Tibial artery (tissue), 4 donors: ENCODE results near the gene FSD2.
"Not testable (repeated sequence)": the region's sequence is repeated elsewhere in the genome, so short reads cannot be mapped to it uniquely, and the experiment has no call there.

Experiments used
- DNase-seq, 2 donors: peaks; one replicate each; pipeline ENCODE4 v3.0.0-alpha.2; 2019
- H3K27ac ChIP-seq, 2 donors: fragments of 200-600 bp; sonication (generic) in 1 of 2; 1 replicate in 1 of 2; 2 replicates in 1 of 2; pipeline ENCODE4 v1.5.1; 2018 to 2019; ENCODE audit warnings: mild to moderate bottlenecking in 1 of 2
- H3K27me3 ChIP-seq, 2 donors: fragments of 200-600 bp; sonication (generic) in 1 of 2; one replicate each; pipeline versions ENCODE4 v1.5.1 to v1.6.0; 2016 to 2019
- H3K36me3 ChIP-seq, 3 donors: fragments of 200-600 bp; sonication (generic) in 2 of 3; one replicate each; pipeline ENCODE4 v1.5.1; 2016 to 2019; ENCODE audit warnings: mild to moderate bottlenecking in 2 of 3
- H3K4me1 ChIP-seq, 4 donors: fragments of 200-600 bp; sonication (generic) in 2 of 4; 1 replicate in 3 of 4; 2 replicates in 1 of 4; pipeline ENCODE4 v1.5.1; 2016 to 2019
- H3K4me3 ChIP-seq, 2 donors: fragments of 200-600 bp; sonication (generic) in 1 of 2; 1 replicate in 1 of 2; 2 replicates in 1 of 2; pipeline ENCODE4 v1.5.1; 2018 to 2019; ENCODE audit warnings: mild to moderate bottlenecking in 2 of 2
- H3K9me3 ChIP-seq, 3 donors: fragments of 200-600 bp; sonication (generic) in 1 of 3; one replicate each; pipeline ENCODE4 v1.5.1; 2016 to 2019
- intact Hi-C: fragments of 100-400 bp; cut with DNase I; formaldehyde crosslinking; loops from one replicate; pipeline ENCODE4 v1.15.0; 2023; ENCODE audit warnings: low total_unique reads
- TF ChIP-seq, protein P1 (sequence below), 2 experiments: fragments of 200-600 bp in 1 of 2; fragments of 450-650 bp in 1 of 2; IDR thresholded peaks; one replicate each; pipeline ENCODE4 v1.5.1; 2017 to 2019; ENCODE audit warnings: antibody characterized with exemption in 2 of 2, mild to moderate bottlenecking in 1 of 2, moderate library complexity in 1 of 2

Gene FSD2

DNA sequence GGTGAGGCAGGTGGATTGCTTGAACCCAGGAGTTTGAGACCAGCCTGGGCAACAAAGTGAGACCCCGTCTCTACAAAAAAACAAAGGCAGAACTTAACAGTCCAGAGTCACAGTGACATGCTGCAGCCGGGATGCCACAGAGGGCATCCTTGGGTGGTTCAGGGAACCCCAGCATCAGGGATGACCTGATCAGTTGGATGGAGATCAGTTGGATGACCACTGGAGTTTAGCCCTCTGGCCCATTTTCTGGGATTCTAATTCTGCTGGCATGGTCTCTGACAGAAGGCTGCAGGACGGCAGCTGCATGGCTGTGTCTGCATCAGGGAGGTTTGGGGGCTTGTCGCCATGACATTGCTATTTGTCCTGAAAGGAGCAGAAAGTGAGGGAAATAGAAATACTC is 23.4 kb upstream of the FSD2 start:
- H3K9me3 ChIP-seq, result no peaks in the 10 kb centered on the region
- H3K27me3 ChIP-seq, result no peaks in the 10 kb centered on the region
- TF ChIP-seq, protein P1, sequence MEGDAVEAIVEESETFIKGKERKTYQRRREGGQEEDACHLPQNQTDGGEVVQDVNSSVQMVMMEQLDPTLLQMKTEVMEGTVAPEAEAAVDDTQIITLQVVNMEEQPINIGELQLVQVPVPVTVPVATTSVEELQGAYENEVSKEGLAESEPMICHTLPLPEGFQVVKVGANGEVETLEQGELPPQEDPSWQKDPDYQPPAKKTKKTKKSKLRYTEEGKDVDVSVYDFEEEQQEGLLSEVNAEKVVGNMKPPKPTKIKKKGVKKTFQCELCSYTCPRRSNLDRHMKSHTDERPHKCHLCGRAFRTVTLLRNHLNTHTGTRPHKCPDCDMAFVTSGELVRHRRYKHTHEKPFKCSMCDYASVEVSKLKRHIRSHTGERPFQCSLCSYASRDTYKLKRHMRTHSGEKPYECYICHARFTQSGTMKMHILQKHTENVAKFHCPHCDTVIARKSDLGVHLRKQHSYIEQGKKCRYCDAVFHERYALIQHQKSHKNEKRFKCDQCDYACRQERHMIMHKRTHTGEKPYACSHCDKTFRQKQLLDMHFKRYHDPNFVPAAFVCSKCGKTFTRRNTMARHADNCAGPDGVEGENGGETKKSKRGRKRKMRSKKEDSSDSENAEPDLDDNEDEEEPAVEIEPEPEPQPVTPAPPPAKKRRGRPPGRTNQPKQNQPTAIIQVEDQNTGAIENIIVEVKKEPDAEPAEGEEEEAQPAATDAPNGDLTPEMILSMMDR (IDR thresholded peaks at IDR 0.05), result no peak
- no peak overlapping the region for H3K4me3 ChIP-seq
- intact Hi-C loops, result no loop called here
- H3K36me3 ChIP-seq, result peaks cover 94 to 96% (median 95%) of the 10 kb centered on the region in 3 donors
- no peak for DNase-seq
- H3K4me1 ChIP-seq, result peaks cover 0 to 11% (median 4%) of the 10 kb centered on the region in 4 donors
- H3K27ac ChIP-seq, result no peak overlapping the region

- intact Hi-C loops, result no loop called here
- Histone ChIP-seq H3K4me3 (no peak overlapping the region), H3K9me3 (no peaks in the 10 kb centered on the region), H3K4me1 (peaks cover 0 to 11% (median 4%) of the 10 kb centered on the region in 4 donors), H3K27ac (no peak overlapping the region), H3K27me3 (no peaks in the 10 kb centered on the region), H3K36me3 (peaks cover 94 to 96% (median 94%) of the 10 kb centered on the region in 3 donors)
- no peak for DNase-seq
- TF ChIP-seq, protein P1 (IDR thresholded peaks at IDR 0.05), result no peak
Measured at GRCh38 chr15:82828075-82828474, 22.2 kb upstream of the FSD2 start.

GRCh38 chr15:82823049-82823448 is 17.2 kb upstream of the FSD2 start:
- intact Hi-C loops, result no loop called here

DNA sequence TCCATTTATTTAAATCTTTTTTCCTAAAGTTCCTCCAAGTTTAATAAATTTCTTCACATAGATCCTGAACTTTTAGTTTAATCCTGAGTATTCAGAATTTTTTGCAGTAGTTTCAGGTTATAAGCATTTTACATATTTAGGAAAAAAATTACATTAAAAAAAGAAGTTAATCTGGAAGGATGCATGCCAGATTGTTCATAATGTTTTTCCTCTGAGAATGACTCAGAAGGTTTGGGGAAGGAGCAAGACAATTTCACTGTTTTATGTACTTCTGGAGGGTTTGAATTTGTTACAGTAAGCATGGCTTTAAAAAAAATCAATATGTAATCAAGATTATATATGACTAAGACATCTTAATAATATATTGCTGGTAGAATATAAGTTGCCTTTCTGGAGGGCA is 16.0 kb upstream of the FSD2 start:
- H3K9me3 ChIP-seq, H3K27ac ChIP-seq, H3K27me3 ChIP-seq, H3K4me3 ChIP-seq, DNase-seq, intact Hi-C loops, H3K4me1 ChIP-seq: not testable (repeated sequence)
- H3K36me3 ChIP-seq, result peaks cover 87 to 89% (median 89%) of the 10 kb centered on the region in 3 donors

More at GRCh38 chr15:82823049-82823448, 17.2 kb upstream of the FSD2 start:
- no peak overlapping the region for H3K4me3 ChIP-seq
- TF ChIP-seq, protein P1 (IDR thresholded peaks at IDR 0.05), result no peak
- no peak for DNase-seq
- no peaks in the 10 kb centered on the region for H3K9me3 ChIP-seq
- H3K36me3 ChIP-seq, result peaks cover 87 to 89% (median 89%) of the 10 kb centered on the region in 3 donors
- no peaks in the 10 kb centered on the region for H3K4me1 ChIP-seq
- no peaks in the 10 kb centered on the region for H3K27me3 ChIP-seq
- no peak overlapping the region for H3K27ac ChIP-seq

GRCh38 chr15:82821396-82821795 is 15.5 kb upstream of the FSD2 start:
- not testable (repeated sequence) for H3K9me3 ChIP-seq

GRCh38 chr15:82820128-82820527 is 14.3 kb upstream of the FSD2 start:
- Histone ChIP-seq H3K4me1 (no peaks in the 10 kb centered on the region), H3K4me3 (no peak overlapping the region), H3K27me3 (no peaks in the 10 kb centered on the region), H3K9me3 (no peaks in the 10 kb centered on the region), H3K27ac (no peak overlapping the region), H3K36me3 (peaks cover 88 to 89% (median 88%) of the 10 kb centered on the region in 3 donors)
- no peak for DNase-seq
- intact Hi-C loops, result no loop called here
- TF ChIP-seq, protein P1 (IDR thresholded peaks at IDR 0.05), result no peak

More at GRCh38 chr15:82821396-82821795, 15.5 kb upstream of the FSD2 start:
- H3K27me3 ChIP-seq, H3K4me3 ChIP-seq, DNase-seq, intact Hi-C loops, H3K4me1 ChIP-seq, H3K27ac ChIP-seq: not testable (repeated sequence)
- H3K36me3 ChIP-seq, result peaks cover 88 to 89% (median 89%) of the 10 kb centered on the region in 3 donors

- H3K36me3 ChIP-seq, result peaks cover 43 to 49% (median 45%) of the 10 kb centered on the region in 3 donors
- no peak overlapping the region for H3K27ac ChIP-seq
- peaks cover 0 to 31% (median 11%) of the 10 kb centered on the region in 4 donors for H3K4me1 ChIP-seq
- intact Hi-C loops, result no loop called here
- H3K4me3 ChIP-seq, result no peak overlapping the region
- H3K27me3 ChIP-seq, result no peaks in the 10 kb centered on the region
- TF ChIP-seq, protein P1 (IDR thresholded peaks at IDR 0.05), result no peak
- no peak for DNase-seq
- no peaks in the 10 kb centered on the region for H3K9me3 ChIP-seq
Measured at GRCh38 chr15:82812994-82813393, 7.1 kb upstream of the FSD2 start.
